ENCODE results near the gene FOSL2. TPM values are rescaled to one million over a fixed set of nuclear protein-coding genes. Genes with fewer than 3 reads are reported as not detected.

FOSL2 gene
- total and polyA plus RNA-seq, 2 donors (not counting 1 experiment from before 2014, with no cell fraction given): 2.5 to 37.7 TPM

GRCh38 chr2:28415715-28416114 is 23.1 kb downstream of the FOSL2 start:
- no peak for DNase-seq
- no peaks in the 10 kb centered on the region for H3K79me2 ChIP-seq (ENCODE audit: control insufficient read depth, insufficient read depth, low read length)
- no peaks in the 10 kb centered on the region for H3K4me1 ChIP-seq (ENCODE audit: control insufficient read depth in 2 of 2, insufficient read depth in 2 of 2, low read length in 2 of 2)
- Mint-ChIP-seq H3K4me3 (no peak overlapping the region), H3K27me3 (no peaks in the 10 kb centered on the region), H3K9me3 (ENCODE audit: insufficient read depth) (no peaks in the 10 kb centered on the region), H3K27ac (no peak overlapping the region), H3K4me1 (peaks cover 2% of the 10 kb centered on the region)
- no peak overlapping the region for H3K9ac ChIP-seq (ENCODE audit: low read length)
- TF ChIP-seq EZH2 (IDR thresholded peaks at IDR 0.05; ENCODE audit: borderline replicate concordance, insufficient read depth, low read depth, low read length, poor library complexity, severe bottlenecking) (no peak), CTCF (IDR thresholded peaks at IDR 0.05) (no peak)
- no peak overlapping the region for H2AFZ ChIP-seq (ENCODE audit: insufficient read depth, low read depth, low read length, poor library complexity, severe bottlenecking)
- H3K36me3 ChIP-seq (replicated peaks in 1 of 2; ENCODE audit: control extremely low read depth in 1 of 2, control insufficient read depth in 1 of 2, extremely low read depth in 1 of 2, insufficient read depth in 2 of 2, low read length in 1 of 2): no peaks in the 10 kb centered on the region
- ChIA-PET CTCF (no interaction called here), POLR2A (no interaction called here)
- no peak overlapping the region for H3K4me2 ChIP-seq (replicated peaks; ENCODE audit: low read depth, low read length, poor library complexity, severe bottlenecking)
- no peak for ATAC-seq (ENCODE audit: low read depth)
- no peak overlapping the region for H3K27ac ChIP-seq (ENCODE audit: low read length in 2 of 2)
- no CpG with 5 or more reads among the region's 3 CpGs for WGBS (ENCODE audit: insufficient coverage)
- no peaks in the 10 kb centered on the region for H3K27me3 ChIP-seq (replicated peaks in 1 of 4; ENCODE audit: control extremely low read depth in 1 of 4, control insufficient read depth in 3 of 4, insufficient read depth in 4 of 4, low read length in 3 of 4)
- no peak overlapping the region for H3K4me3 ChIP-seq (ENCODE audit: control extremely low read depth in 1 of 5, extremely low read depth in 1 of 5, insufficient read depth in 1 of 5, low read depth in 2 of 5, low read length in 4 of 5)
- intact Hi-C loops (cut with micrococcal nuclease): no loop called here
- H3K9me3 ChIP-seq (ENCODE audit: control extremely low read depth in 1 of 3, control insufficient read depth in 2 of 3, insufficient read depth in 1 of 3, low read length in 2 of 3): no peaks in the 10 kb centered on the region
- H4K20me1 ChIP-seq (ENCODE audit: control insufficient read depth, insufficient read depth, low read length, poor library complexity, severe bottlenecking): no peaks in the 10 kb centered on the region

- H3K4me3 Mint-ChIP-seq: no peak overlapping the region
- intact Hi-C loops (cut with micrococcal nuclease): no loop called here
- Histone ChIP-seq H3K4me2 (replicated peaks; ENCODE audit: low read depth, low read length, poor library complexity, severe bottlenecking) (no peak overlapping the region), H3K9ac (ENCODE audit: low read length) (no peak overlapping the region), H3K27ac (ENCODE audit: low read length in 2 of 2) (no peak overlapping the region), H3K36me3 (replicated peaks in 1 of 2; ENCODE audit: control extremely low read depth in 1 of 2, control insufficient read depth in 1 of 2, extremely low read depth in 1 of 2, insufficient read depth in 2 of 2, low read length in 1 of 2) (no peaks in the 10 kb centered on the region), H2AFZ (ENCODE audit: insufficient read depth, low read depth, low read length, poor library complexity, severe bottlenecking) (no peak overlapping the region), H4K20me1 (ENCODE audit: control insufficient read depth, insufficient read depth, low read length, poor library complexity, severe bottlenecking) (no peaks in the 10 kb centered on the region), H3K27me3 (replicated peaks in 1 of 4; ENCODE audit: control extremely low read depth in 1 of 4, control insufficient read depth in 3 of 4, insufficient read depth in 4 of 4, low read length in 3 of 4) (no peaks in the 10 kb centered on the region), H3K79me2 (ENCODE audit: control insufficient read depth, insufficient read depth, low read length) (no peaks in the 10 kb centered on the region), H3K4me3 (ENCODE audit: control extremely low read depth in 1 of 5, extremely low read depth in 1 of 5, insufficient read depth in 1 of 5, low read depth in 2 of 5, low read length in 4 of 5) (no peak overlapping the region), H3K9me3 (ENCODE audit: control extremely low read depth in 1 of 3, control insufficient read depth in 2 of 3, insufficient read depth in 1 of 3, low read length in 2 of 3) (no peaks in the 10 kb centered on the region), H3K4me1 (ENCODE audit: control insufficient read depth in 2 of 2, insufficient read depth in 2 of 2, low read length in 2 of 2) (peaks cover 0 to 7% of the 10 kb centered on the region in 2 donors)
- POLR2A ChIA-PET: no interaction called here
- H3K9me3 Mint-ChIP-seq (ENCODE audit: insufficient read depth): no peaks in the 10 kb centered on the region
- peaks cover 5% of the 10 kb centered on the region for H3K27me3 Mint-ChIP-seq
- no peak overlapping the region for H3K27ac Mint-ChIP-seq
- H3K4me1 Mint-ChIP-seq: peaks cover 6% of the 10 kb centered on the region
- ATAC-seq (ENCODE audit: low read depth): no peak
- 100% methylated on average over 2 of the region's 3 CpGs for WGBS (ENCODE audit: insufficient coverage)
- no peak for DNase-seq
- CTCF ChIA-PET: interaction anchor here (1.1 to 1.6 kb wide), 2 partner anchors 15 to 715 kb away, joined by 3 to 5 read pairs; no protein-coding TSS in a partner anchor
- no peak for TF ChIP-seq EZH2 (IDR thresholded peaks at IDR 0.05; ENCODE audit: borderline replicate concordance, insufficient read depth, low read depth, low read length, poor library complexity, severe bottlenecking)
- TF ChIP-seq CTCF (IDR thresholded peaks at IDR 0.05): no peak
Observed at GRCh38 chr2:28419003-28419402, 26.3 kb downstream of the FOSL2 start.
